DMS53 (cell line): ENCODE results near the gene WNT3.
"Not testable (repeated sequence)": the region's sequence is repeated elsewhere in the genome, so short reads cannot be mapped to it uniquely, and the experiment has no call there.

ENCODE experiments used
- DNase-seq: peaks from one replicate; lab custom pipeline; 2025; lab: John Stamatoyannopoulos, UW

WNT3 gene

DNA sequence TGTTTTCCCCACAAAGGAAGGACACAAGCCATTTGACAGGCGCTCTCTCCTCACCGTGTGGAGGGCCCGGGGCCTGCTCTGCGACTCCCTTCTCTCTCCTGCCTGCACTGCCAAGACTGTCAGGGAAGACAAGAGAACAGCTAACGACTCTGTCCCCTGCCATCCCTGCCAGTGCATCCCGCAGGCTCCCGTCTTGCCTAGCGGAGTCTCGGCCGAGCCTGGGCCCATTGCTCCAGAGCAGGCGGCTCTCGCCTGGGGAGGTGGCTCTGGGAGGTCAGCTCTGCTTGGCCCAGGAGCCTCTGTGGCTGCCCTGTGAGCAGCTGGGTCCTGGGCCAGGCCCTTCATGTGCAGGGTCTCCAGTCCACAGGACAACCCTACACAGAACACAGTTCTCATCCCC, 53.0 kb downstream of the WNT3 start:
- DNase-seq, result no peak

GRCh38 chr17:46764709-46765401, 53.6 kb downstream of the WNT3 start:
- no peak for DNase-seq

- DNase-seq, result no peak
Observed at GRCh38 chr17:46764000-46764708, 54.3 kb downstream of the WNT3 start.

DNA sequence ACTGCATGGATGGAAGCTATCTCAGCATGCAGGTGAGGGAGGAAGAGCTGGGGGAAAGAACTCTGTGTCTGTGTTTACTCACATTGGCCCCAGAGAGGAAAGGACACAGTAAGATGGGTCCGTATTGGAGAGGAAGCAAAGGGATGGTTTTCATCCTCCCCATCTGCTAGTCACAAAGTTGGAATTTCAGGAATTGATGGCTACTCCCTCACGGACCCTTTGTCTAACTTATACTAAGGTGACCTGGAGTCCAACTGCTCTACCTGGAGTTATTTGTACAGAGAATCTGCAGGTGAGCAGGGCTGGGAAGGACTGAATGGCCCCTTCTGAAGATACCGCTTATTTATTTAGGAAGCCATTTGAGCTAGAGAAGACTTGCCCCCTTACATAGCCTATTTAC, 55.1 kb downstream of the WNT3 start:
- no peak for DNase-seq

GRCh38 chr17:46759141-46759540, 59.4 kb downstream of the WNT3 start:
- no peak for DNase-seq

DNA sequence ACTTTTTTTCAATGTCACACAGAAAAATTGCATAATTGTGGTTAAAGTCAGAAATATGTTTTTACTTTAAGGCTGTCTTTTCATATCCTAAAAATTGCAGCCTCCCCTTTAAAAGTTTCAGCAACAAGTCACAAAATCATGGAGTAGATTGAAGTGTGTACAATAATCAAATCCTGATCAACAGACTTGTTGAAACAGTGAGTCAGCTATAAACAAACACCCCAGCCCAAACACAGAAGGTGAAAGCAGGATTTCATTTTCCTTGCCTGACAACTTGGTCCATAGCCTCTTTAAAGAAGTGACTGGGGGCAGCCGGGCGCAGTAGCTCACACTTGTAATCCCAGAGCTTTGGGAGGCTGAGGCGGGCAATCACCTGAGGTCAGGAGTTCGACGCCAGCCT, 59.9 kb downstream of the WNT3 start:
- peak; percentile 90 for DNase-seq

DNA sequence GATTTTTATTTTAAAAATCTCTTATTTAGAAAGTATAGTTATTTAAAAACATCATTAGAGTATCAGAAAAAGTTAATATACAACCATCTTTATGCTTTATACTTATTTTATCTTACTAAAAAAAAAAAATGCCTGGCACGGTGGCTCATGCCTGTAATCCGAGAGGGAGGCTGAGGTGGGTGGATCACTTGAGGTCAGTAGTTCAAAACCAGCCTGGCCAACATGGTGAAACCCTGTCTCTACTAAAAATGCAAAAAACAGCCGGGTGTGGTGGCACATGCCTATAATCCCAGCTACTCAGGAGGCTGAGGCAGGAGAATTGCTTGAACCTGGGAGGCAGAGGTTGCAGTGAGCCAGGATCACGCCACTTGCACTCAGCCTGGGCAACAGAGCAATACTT, 60.9 kb downstream of the WNT3 start:
- not testable (repeated sequence) for DNase-seq

GRCh38 chr17:46756861-46757260, 61.6 kb downstream of the WNT3 start:
- DNase-seq, result no peak

DNA sequence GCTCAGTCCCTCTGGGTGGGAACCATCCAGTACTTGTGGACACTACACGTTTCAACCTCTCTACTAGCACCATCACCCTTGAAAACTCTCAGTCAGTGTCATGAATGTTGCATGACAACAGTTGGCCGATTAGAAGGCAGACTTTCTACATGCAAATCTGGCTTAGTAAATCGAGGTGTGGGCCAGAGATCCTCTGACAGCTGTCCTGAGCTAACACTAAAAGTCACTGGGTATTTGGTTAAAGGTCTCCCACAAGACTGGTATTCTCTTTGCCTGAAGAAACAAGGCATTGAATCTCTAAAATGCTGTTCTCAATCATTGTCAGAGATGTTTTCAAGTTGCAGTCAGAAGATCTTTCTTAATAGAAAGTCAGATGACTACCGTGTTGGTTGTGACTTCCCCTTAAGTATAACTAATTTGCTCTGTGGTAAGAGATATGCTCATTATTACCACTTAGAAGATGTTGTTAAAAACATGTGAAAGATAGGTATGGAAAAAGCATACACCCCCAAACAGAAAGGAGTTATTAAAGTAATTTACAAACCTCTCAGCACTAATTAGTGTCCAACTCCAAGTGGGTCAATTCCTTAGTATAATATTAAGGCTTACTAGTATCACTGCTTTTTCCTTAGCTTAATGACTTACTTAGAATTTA, 62.3 kb downstream of the WNT3 start:
- no peak for DNase-seq

DNA sequence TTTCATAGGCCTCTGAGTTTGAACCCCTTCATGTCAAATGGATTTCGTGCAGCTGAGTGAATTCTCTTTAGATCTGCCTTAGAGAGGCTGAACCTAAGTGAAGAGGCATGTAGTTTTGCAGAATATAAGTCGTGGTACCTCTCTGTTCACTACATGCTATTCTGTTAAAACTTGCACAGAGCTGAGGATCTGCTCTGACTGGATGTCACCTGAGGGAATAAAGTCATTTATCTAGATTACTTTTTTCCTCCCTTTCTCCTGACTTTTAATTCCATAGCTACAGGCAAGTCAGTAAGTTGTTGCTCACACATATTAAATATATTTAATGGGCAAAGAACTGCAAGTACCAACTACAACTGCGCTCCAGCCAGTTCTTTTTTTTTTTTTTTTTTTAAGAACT, 64.7 kb downstream of the WNT3 start:
- no peak for DNase-seq

DNA sequence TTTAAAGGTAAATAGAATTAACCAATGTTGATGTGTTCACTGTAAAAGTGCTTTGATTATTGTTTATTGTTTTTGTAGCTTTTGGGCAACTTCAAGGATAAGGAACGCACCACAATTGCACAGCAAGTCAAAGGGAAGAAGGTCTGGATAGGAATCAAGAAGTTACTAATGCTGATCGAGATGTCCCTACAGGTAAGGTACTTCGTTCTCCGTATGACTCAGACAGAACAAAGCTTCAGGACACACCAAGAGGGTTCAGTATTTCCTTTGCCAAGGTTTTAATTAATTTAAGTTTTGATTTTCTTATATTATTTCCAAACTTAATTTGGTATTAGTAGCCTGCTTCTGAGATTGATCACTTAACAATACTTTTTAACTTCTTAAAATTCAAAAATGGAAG, 67.1 kb downstream of the WNT3 start:
- no peak for DNase-seq

- no peak for DNase-seq
Observed at GRCh38 chr17:46745376-46745775, 73.1 kb downstream of the WNT3 start.

DNA sequence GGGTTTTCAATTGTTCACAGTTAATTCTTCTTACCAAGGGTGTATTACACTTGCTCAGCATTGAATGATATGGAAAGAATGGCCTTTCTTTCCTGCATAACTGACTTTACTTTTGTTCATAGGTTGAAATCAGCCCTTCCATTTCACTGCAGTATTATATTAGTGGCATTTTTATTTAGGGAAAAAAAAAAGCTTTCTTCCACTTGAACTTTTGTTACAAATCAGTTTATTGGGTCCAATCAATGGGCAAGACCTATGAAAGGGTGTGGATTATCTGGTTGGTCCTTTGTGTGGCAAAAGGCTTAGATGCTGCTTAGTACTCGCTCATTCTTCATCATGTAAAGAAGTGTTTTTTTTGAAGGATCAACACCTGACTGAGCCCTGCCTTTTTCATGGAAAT, 74.1 kb downstream of the WNT3 start:
- DNase-seq, result no peak

GRCh38 chr17:46742565-46743270, 75.8 kb downstream of the WNT3 start:
- peak; percentile 74 for DNase-seq

- DNase-seq, result no peak
Observed at GRCh38 chr17:46741122-46741730, 77.3 kb downstream of the WNT3 start.

GRCh38 chr17:46739982-46740381, 78.5 kb downstream of the WNT3 start:
- DNase-seq, result no peak

DNA sequence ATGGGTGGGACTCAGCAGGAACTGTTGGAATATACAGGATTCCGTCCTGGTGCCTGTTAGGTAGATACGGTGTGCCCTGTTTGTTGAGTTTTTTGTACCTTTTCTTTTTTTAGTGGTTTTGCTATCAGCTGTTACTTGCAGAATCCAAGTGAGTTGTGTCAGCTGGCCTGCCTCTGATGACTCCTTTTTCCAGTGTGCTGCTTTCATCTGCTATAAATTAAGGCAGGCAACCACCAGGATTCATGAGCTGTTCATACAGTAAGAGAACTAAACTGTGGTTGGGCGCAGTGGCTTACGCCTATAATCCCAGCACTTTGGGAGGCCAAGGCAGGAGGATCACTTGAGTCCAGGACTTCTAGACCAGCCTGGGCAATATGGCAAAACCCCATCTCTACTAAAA, 79.9 kb downstream of the WNT3 start:
- no peak for DNase-seq

GRCh38 chr17:46737326-46737725, 81.2 kb downstream of the WNT3 start:
- no peak for DNase-seq

- no peak for DNase-seq
Observed at GRCh38 chr17:46736100-46736499, 82.4 kb downstream of the WNT3 start.

DNA sequence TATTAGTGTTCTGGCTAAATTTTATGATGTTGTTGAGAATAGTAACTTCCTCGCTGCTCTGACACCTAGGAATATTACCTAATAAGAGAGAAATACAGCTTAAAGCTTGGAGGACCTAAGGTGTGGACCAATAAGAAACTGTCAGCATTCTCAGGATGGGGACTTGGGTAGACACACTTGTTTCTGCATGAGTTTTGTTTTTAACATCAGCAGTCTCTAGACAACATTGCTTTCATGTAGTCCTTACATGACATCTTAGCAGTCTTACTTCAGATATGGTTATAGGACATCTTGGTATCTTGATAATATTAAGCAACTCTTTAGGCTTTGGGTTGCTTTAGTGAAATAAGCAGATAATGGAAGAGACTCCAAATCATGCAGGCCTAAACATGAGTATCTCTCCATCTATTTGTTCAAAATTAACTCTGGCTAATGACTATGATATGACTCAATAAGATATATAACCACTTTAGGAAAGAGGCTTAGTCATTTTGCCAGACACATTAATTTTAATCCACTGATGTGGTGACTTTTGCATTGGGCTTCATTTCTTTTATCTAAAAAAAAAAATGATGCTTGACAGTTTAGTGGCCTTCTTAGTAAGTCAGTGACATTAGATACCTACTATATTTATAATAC, 84.5 kb downstream of the WNT3 start:
- no peak for DNase-seq

DNA sequence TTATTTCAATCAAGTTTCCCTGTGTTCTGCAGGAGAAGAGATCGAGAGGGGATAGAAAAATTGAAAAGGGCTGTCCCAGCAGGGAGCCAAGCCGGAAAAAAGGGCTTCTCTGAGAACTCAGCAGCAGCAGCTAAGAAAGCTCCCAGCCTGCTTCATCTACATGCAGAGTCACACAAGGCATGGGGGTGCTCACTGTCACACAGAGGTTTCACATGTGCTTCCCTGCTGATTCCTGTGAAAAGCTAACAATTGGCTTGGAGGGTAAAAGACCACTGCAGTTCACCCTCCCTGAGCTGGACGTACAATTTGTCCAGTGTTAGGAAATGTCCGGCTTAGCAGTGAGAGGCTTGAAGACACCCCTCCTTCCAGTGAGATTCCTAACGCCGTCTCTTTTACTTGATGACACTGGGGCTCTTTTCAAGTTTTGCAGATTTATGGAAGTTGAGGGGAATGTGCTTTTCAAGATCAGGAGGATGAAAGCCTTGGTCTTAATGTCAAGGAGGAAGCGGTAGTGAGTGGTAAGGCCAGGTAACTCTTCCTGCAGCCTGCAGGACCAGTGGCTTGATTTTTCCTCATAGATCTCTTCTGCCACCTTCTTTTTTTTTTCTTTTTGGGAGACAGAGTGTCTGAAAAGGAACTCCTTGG, 85.6 kb downstream of the WNT3 start:
- DNase-seq, result no peak
